SK-N-SH treated with all-trans-retinoic acid at 6 μM for 48 hours (cell line): ENCODE results near the gene INSYN2B.

Source experiments
- ATAC-seq: fragments of 200-7000 bp; cut with Tn5 transposase; 3 replicates; pipeline ENCODE4 v1.9.1; 2020; ENCODE audit warnings: mild to moderate bottlenecking, moderate library complexity
- ARNTL ChIP-seq: fragments of 450-650 bp; formaldehyde crosslinking; IDR thresholded peaks from 2 replicates; pipeline ENCODE4 v1.5.0; 2020; ENCODE audit warnings: low read depth, mild to moderate bottlenecking, moderate library complexity, borderline replicate concordance
- BACH2 ChIP-seq: fragments of 250-450 bp; sonication (Bioruptor Pico); IDR thresholded peaks from 2 replicates; pipeline ENCODE4 v1.9.0; 2021; ENCODE audit warnings: mild to moderate bottlenecking, borderline replicate concordance
- CREB5 ChIP-seq: fragments of 250-450 bp; sonication (Bioruptor Pico); IDR thresholded peaks from 2 replicates; pipeline ENCODE4 v1.5.1; 2020; ENCODE audit warnings: low read depth, mild to moderate bottlenecking, moderate library complexity
- CSDC2 ChIP-seq: fragments of 250-450 bp; sonication (Bioruptor Pico); IDR thresholded peaks from 2 replicates; pipeline ENCODE4 v1.5.0; 2020; ENCODE audit warnings: mild to moderate bottlenecking, moderate library complexity
- CSRNP3 ChIP-seq: fragments of 250-450 bp; sonication (Bioruptor Pico); IDR thresholded peaks from 2 replicates; pipeline ENCODE4 v1.5.1; 2021; ENCODE audit warnings: mild to moderate bottlenecking, moderate library complexity
- ESRRG ChIP-seq: fragments of 250-450 bp; sonication (Bioruptor Pico); IDR thresholded peaks from 2 replicates; pipeline ENCODE4 v1.6.1; 2021; ENCODE audit warnings: mild to moderate bottlenecking
- GLIS3 ChIP-seq: fragments of 250-450 bp; sonication (Bioruptor Pico); IDR thresholded peaks from 2 replicates; pipeline ENCODE4 v1.5.0; 2020; ENCODE audit warnings: mild to moderate bottlenecking, moderate library complexity
- ISL1 ChIP-seq: fragments of 250-450 bp; sonication (Bioruptor Pico); IDR thresholded peaks from 2 replicates; pipeline ENCODE4 v2.1.2; 2022; ENCODE audit warnings: mild to moderate bottlenecking, moderate library complexity
- PATZ1 ChIP-seq: fragments of 250-450 bp; sonication (Bioruptor Pico); IDR thresholded peaks from 2 replicates; pipeline ENCODE4 v1.8.0; 2020; ENCODE audit warnings: mild to moderate bottlenecking, moderate library complexity, borderline replicate concordance
- POU6F1 ChIP-seq: fragments of 250-450 bp; sonication (Bioruptor Pico); IDR thresholded peaks from 2 replicates; pipeline ENCODE4 v1.8.0; 2021; ENCODE audit warnings: low read depth, mild to moderate bottlenecking, moderate library complexity, borderline replicate concordance
- SNAI2 ChIP-seq: fragments of 250-450 bp; sonication (Bioruptor Pico); IDR thresholded peaks from 2 replicates; pipeline ENCODE4 v1.5.0; 2020; ENCODE audit warnings: mild to moderate bottlenecking, moderate library complexity
- TCF4 ChIP-seq: fragments of 250-450 bp; sonication (Bioruptor Pico); IDR thresholded peaks from 2 replicates; pipeline ENCODE4 v1.8.0; 2021; ENCODE audit warnings: mild to moderate bottlenecking, moderate library complexity, borderline replicate concordance
- TSHZ2 ChIP-seq: fragments of 250-450 bp; sonication (Bioruptor Pico); IDR thresholded peaks from 2 replicates; pipeline ENCODE4 v1.5.0; 2020; ENCODE audit warnings: mild to moderate bottlenecking, moderate library complexity
- ZC3H10 ChIP-seq: fragments of 250-450 bp; sonication (Bioruptor Pico); IDR thresholded peaks from 2 replicates; pipeline ENCODE4 v1.5.1; 2021; ENCODE audit warnings: mild to moderate bottlenecking, moderate library complexity
- ZFP3 ChIP-seq: fragments of 250-450 bp; sonication (Bioruptor Pico); IDR thresholded peaks from 2 replicates; pipeline ENCODE4 v1.5.0; 2020; ENCODE audit warnings: mild to moderate bottlenecking, moderate library complexity
- ZNF565 ChIP-seq: fragments of 450-650 bp; formaldehyde crosslinking; conservative IDR thresholded peaks from 2 replicates; pipeline ENCODE4 v1.5.0; 2020; ENCODE audit warnings: low read depth, mild to moderate bottlenecking, moderate library complexity
- ZNF70 ChIP-seq: fragments of 450-650 bp; formaldehyde crosslinking; IDR thresholded peaks from 2 replicates; pipeline ENCODE4 v1.5.0; 2020; ENCODE audit warnings: mild to moderate bottlenecking, moderate library complexity

INSYN2B gene

GRCh38 chr5:169856571-169856970, 123.7 kb downstream of the INSYN2B start:
- TF ChIP-seq ZC3H10 (CRISPR knock-in tag), result no peak
- TF ChIP-seq ZNF565 (CRISPR knock-in tag), result no peak
- TF ChIP-seq ZNF70, result no peak
- no peak for TF ChIP-seq ISL1 (CRISPR knock-in tag)
- TF ChIP-seq BACH2 (CRISPR knock-in tag), result no peak
- TF ChIP-seq CSDC2, result no peak
- TF ChIP-seq TSHZ2 (CRISPR knock-in tag), result no peak
- peak; percentile 98 for ATAC-seq

GRCh38 chr5:169851321-169851850, 128.9 kb downstream of the INSYN2B start:
- TF ChIP-seq ISL1 (CRISPR knock-in tag) (no peak), ESRRG (no peak), ARNTL (CRISPR knock-in tag) (no peak), ZFP3 (CRISPR knock-in tag) (no peak), GLIS3 (no peak), TCF4 (CRISPR knock-in tag) (no peak), CREB5 (CRISPR knock-in tag) (no peak), CSRNP3 (CRISPR knock-in tag) (no peak), PATZ1 (CRISPR knock-in tag) (no peak), CSDC2 (no peak), SNAI2 (CRISPR knock-in tag) (no peak), POU6F1 (CRISPR knock-in tag) (no peak)
- no peak for ATAC-seq

GRCh38 chr5:169850409-169850808, 129.9 kb downstream of the INSYN2B start:
- TF ChIP-seq ARNTL (CRISPR knock-in tag) (no peak), PATZ1 (CRISPR knock-in tag) (no peak), ZNF565 (CRISPR knock-in tag) (no peak)
- no peak for ATAC-seq
